ENCODE data around the gene CDKN1B. TPM values are rescaled to one million over a fixed set of nuclear protein-coding genes. Genes with fewer than 3 reads are reported as not detected.

Gene CDKN1B
- total RNA-seq, 2 donors from 2014 or later, result 73.5 to 110 TPM

DNA sequence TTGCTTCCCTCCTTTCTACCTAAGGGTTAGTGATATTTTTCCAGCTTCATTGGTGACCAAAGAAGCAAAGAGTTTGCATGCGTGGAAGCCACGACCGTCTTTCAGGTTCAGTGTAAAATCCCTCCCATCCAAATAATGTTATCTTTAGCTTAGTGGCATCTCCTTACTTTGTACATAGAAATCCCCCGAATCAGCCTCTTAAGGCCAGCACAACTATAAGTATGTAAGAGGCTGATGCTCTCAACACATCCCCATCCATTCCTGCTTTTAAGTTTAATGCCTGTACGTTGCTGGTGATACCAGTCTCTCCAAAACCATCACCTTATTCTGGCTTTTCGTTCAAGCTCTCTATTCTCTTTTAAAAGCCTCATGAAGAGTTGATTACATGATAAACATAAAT, 14.6 kb downstream of the CDKN1B start:
- H3K36me3 ChIP-seq, result no peaks in the 10 kb centered on the region
- no peak for DNase-seq (ENCODE audit: low spot score)
- H3K4me1 ChIP-seq (replicated peaks), result no peaks in the 10 kb centered on the region
- H3K4me3 ChIP-seq, result no peak overlapping the region
- no peak overlapping the region for H3K27ac ChIP-seq
- intact Hi-C loops (cut with DNase I), result no loop called here
- no peaks in the 10 kb centered on the region for H3K27me3 ChIP-seq (replicated peaks; ENCODE audit: insufficient read depth)
- no peaks in the 10 kb centered on the region for H3K9me3 ChIP-seq
- TF ChIP-seq POLR2A (IDR thresholded peaks at IDR 0.05) (no peak), CTCF (IDR thresholded peaks at IDR 0.05) (no peak), POLR2AphosphoS5 (IDR thresholded peaks at IDR 0.05) (no peak)
- WGBS, result 50% methylated on average over 6 of the region's 6 CpGs

DNA sequence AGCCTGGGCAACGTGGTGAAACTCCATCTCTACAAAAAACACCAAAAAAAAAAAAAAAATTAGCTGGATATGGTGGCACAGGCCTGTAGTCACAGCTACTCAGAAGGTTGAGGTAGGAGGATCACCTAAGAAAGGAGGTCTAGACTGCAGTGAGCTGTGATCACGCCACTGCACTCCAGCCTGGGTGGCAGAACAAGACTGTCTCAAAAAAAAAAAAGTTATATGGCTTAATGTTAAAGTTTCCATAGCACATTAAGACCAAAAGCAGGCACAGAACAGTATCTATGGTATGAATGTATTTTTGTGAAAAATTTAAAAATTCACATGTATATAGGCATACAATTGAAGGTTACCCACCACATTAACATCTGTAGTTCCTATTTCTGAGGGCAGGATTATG, 15.9 kb downstream of the CDKN1B start:
- Histone ChIP-seq H3K27ac (no peak overlapping the region), H3K27me3 (replicated peaks; ENCODE audit: insufficient read depth) (no peaks in the 10 kb centered on the region), H3K4me1 (replicated peaks) (no peaks in the 10 kb centered on the region), H3K9me3 (no peaks in the 10 kb centered on the region), H3K36me3 (no peaks in the 10 kb centered on the region), H3K4me3 (no peak overlapping the region)
- intact Hi-C loops (cut with DNase I), result no loop called here
- TF ChIP-seq POLR2A (IDR thresholded peaks at IDR 0.05), result no peak
- no peak for TF ChIP-seq POLR2AphosphoS5 (IDR thresholded peaks at IDR 0.05)
- TF ChIP-seq CTCF (IDR thresholded peaks at IDR 0.05), result no peak
- 75% methylated on average over 2 of the region's 2 CpGs for WGBS
- DNase-seq (ENCODE audit: low spot score), result no peak

DNA sequence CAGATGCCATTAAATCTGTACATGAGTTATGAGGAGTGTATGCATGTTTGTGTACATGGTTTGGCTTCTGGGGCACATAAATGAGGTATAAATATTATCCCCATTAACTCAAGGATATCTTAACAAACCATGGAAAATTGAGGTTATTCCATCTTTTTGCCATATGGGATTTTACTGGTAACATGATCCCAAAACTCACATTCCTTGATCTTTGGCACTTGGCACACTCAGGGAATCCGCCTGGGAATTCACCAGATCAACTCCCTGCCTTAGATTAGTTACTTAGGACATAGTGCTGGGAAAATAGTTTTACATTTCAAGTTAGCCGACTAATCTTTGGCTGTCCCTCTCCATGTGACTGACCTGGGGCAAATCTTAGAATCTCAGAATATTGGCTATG, 16.9 kb downstream of the CDKN1B start:
- intact Hi-C loops (cut with DNase I), result no loop called here
- TF ChIP-seq CTCF (IDR thresholded peaks at IDR 0.05) (no peak), POLR2A (IDR thresholded peaks at IDR 0.05) (no peak), POLR2AphosphoS5 (IDR thresholded peaks at IDR 0.05) (no peak)
- H3K27ac ChIP-seq, result no peak overlapping the region
- no peaks in the 10 kb centered on the region for H3K27me3 ChIP-seq (replicated peaks; ENCODE audit: insufficient read depth)
- H3K36me3 ChIP-seq, result no peaks in the 10 kb centered on the region
- no peaks in the 10 kb centered on the region for H3K9me3 ChIP-seq
- no peak for DNase-seq (ENCODE audit: low spot score)
- WGBS, result 58% methylated on average over 2 of the region's 2 CpGs
- no peaks in the 10 kb centered on the region for H3K4me1 ChIP-seq (replicated peaks)
- no peak overlapping the region for H3K4me3 ChIP-seq

DNA sequence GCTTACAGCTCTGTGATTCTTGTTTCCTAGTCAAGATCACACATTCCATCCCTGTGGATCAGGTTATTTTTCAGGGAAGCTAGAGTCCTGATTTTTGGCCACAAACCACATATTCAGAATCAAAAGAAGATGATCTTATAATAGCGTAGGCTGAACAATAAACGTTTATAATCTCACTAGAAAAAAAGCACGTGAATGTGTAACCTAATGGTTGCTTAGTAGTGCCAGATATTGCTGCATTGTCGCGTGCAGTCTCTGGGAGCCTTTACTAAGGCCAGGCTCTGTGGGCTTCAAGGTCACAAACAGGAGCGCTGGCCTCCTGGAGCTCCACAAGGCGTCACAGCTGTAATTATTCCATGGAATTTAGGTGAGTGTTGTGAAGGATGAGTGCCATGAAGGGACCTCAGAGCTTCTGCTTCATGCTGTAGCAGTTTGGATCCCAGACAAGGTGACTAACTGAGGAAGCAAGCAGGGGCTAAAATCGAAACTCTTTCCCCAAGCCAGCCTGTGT, 17.4 kb downstream of the CDKN1B start:
- Histone ChIP-seq H3K36me3 (no peaks in the 10 kb centered on the region), H3K27me3 (replicated peaks; ENCODE audit: insufficient read depth) (no peaks in the 10 kb centered on the region), H3K4me3 (no peak overlapping the region), H3K27ac (peak overlapping the region in 1 of 2 donors; percentile 15), H3K9me3 (no peaks in the 10 kb centered on the region), H3K4me1 (replicated peaks) (no peaks in the 10 kb centered on the region)
- no peak for DNase-seq (ENCODE audit: low spot score)
- no peak for TF ChIP-seq CTCF (IDR thresholded peaks at IDR 0.05)
- no peak for TF ChIP-seq POLR2AphosphoS5 (IDR thresholded peaks at IDR 0.05)
- no peak for TF ChIP-seq POLR2A (IDR thresholded peaks at IDR 0.05)
- WGBS, result 40% methylated on average over 8 of the region's 8 CpGs
- intact Hi-C loops (cut with DNase I), result no loop called here

GRCh38 chr12:12735301-12735700, 18.1 kb downstream of the CDKN1B start:
- intact Hi-C loops (cut with DNase I), result no loop called here
- WGBS, result 96% methylated on average over 1 of the region's 1 CpG
- no peak for DNase-seq (ENCODE audit: low spot score)

More at GRCh38 chr12:12735301-12735700, 18.1 kb downstream of the CDKN1B start:
- no peaks in the 10 kb centered on the region for H3K36me3 ChIP-seq
- no peaks in the 10 kb centered on the region for H3K9me3 ChIP-seq
- H3K27ac ChIP-seq, result no peak overlapping the region
- TF ChIP-seq CTCF (IDR thresholded peaks at IDR 0.05), result no peak
- no peaks in the 10 kb centered on the region for H3K4me1 ChIP-seq (replicated peaks)
- H3K4me3 ChIP-seq, result no peak overlapping the region
- no peaks in the 10 kb centered on the region for H3K27me3 ChIP-seq (replicated peaks; ENCODE audit: insufficient read depth)
